HEK293 (cell line): ENCODE results near the gene SPINK13.

ENCODE experiments used
- CTCF ChIA-PET: fragments of 350-600 bp; formaldehyde crosslinking; extraction: SDS; loops from one replicate; lab custom pipeline; 2021; ENCODE audit warnings: antibody characterized with exemption; lab: Yijun Ruan, JAX
- POLR2A ChIA-PET: fragments of 300-600 bp; formaldehyde crosslinking; extraction: SDS; loops from one replicate; lab custom pipeline; 2020; ENCODE audit warnings: antibody characterized with exemption, inconsistent platforms; lab: Yijun Ruan, JAX
- H3K27ac ChIP-seq: fragments of 200-500 bp; sonication (Bioruptor generic); 2 replicates; pipeline ENCODE4 v1.5.1; 2014; ENCODE audit warnings: low read depth, low read length, control low read depth, inconsistent platforms; ENCODE audit errors: extremely low read depth
- H3K36me3 ChIP-seq, 2 experiments: fragments of 200-500 bp in 1 of 2; sonication (Bioruptor generic) in 1 of 2; 1 replicate in 1 of 2; 2 replicates in 1 of 2; pipeline ENCODE4 v1.5.1; 2014 to 2017; ENCODE audit warnings: inconsistent platforms in 2 of 2, low read length in 2 of 2; ENCODE audit not compliant: control insufficient read depth in 2 of 2, insufficient read depth in 1 of 2
- H3K4me1 ChIP-seq: fragments of 200-500 bp; sonication (Bioruptor generic); 2 replicates; pipeline ENCODE4 v1.5.1; 2014; ENCODE audit warnings: mild to moderate bottlenecking, low read length, inconsistent platforms; ENCODE audit not compliant: control insufficient read depth, insufficient read depth
- H3K4me3 ChIP-seq: 2 replicates; pipeline ENCODE4 v1.5.1; 2011; ENCODE audit warnings: low read depth, mild to moderate bottlenecking, control low read depth, low read length, moderate library complexity
- H3K9me3 ChIP-seq: fragments of 200-500 bp; sonication (Bioruptor generic); 2 replicates; pipeline ENCODE4 v1.5.1; 2014; ENCODE audit warnings: low read depth, low read length, inconsistent platforms; ENCODE audit not compliant: control insufficient read depth, insufficient read depth
- BCL11A ChIP-seq: fragments of 450-650 bp; formaldehyde crosslinking; IDR thresholded peaks from 2 replicates; pipeline ENCODE4 v1.5.1; 2016; ENCODE audit warnings: low read depth, missing biosample characterization, missing genetic modification characterization
- BCL6B ChIP-seq: fragments of 450-650 bp; formaldehyde crosslinking; IDR thresholded peaks from 2 replicates; pipeline ENCODE4 v1.5.1; 2017; ENCODE audit warnings: missing biosample characterization, missing genetic modification characterization
- FEZF1 ChIP-seq: fragments of 450-650 bp; formaldehyde crosslinking; IDR thresholded peaks from 2 replicates; pipeline ENCODE4 v1.5.1; 2016; ENCODE audit warnings: missing biosample characterization, missing genetic modification characterization
- GFI1B ChIP-seq: fragments of 450-650 bp; formaldehyde crosslinking; IDR thresholded peaks from 2 replicates; pipeline ENCODE4 v1.5.1; 2016; ENCODE audit warnings: missing biosample characterization, missing genetic modification characterization
- GLI4 ChIP-seq: fragments of 450-650 bp; formaldehyde crosslinking; IDR thresholded peaks from 2 replicates; pipeline ENCODE4 v1.5.1; 2016; ENCODE audit warnings: missing biosample characterization, missing genetic modification characterization
- HOXC10 ChIP-seq: sonication (generic); formaldehyde crosslinking; IDR thresholded peaks from 2 replicates; pipeline ENCODE4 v1.8.1; 2023; ENCODE audit warnings: mild to moderate bottlenecking, missing genetic modification reagents
- SP2 ChIP-seq: fragments of 450-650 bp; formaldehyde crosslinking; IDR thresholded peaks from 2 replicates; pipeline ENCODE4 v1.5.1; 2016; ENCODE audit warnings: missing biosample characterization, missing genetic modification characterization
- TRIM28 ChIP-seq: IDR thresholded peaks from 2 replicates; pipeline ENCODE4 v1.6.1; 2011; ENCODE audit warnings: low read length, control low read depth, borderline replicate concordance
- ZBTB20 ChIP-seq: fragments of 450-650 bp; formaldehyde crosslinking; IDR thresholded peaks from 2 replicates; pipeline ENCODE4 v1.5.1; 2016; ENCODE audit warnings: missing biosample characterization, missing genetic modification characterization
- ZNF10 ChIP-seq: fragments of 450-650 bp; formaldehyde crosslinking; IDR thresholded peaks from 2 replicates; pipeline ENCODE4 v1.5.1; 2017; ENCODE audit warnings: missing biosample characterization, missing genetic modification characterization
- ZNF133 ChIP-seq: fragments of 450-650 bp; formaldehyde crosslinking; IDR thresholded peaks from 2 replicates; pipeline ENCODE4 v1.5.1; 2016; ENCODE audit warnings: missing biosample characterization, missing genetic modification characterization
- ZNF174 ChIP-seq: fragments of 450-650 bp; formaldehyde crosslinking; IDR thresholded peaks from 2 replicates; pipeline ENCODE4 v1.5.0; 2017; ENCODE audit warnings: missing biosample characterization, mild to moderate bottlenecking, missing genetic modification characterization
- ZNF324 ChIP-seq: fragments of 450-650 bp; formaldehyde crosslinking; IDR thresholded peaks from 2 replicates; pipeline ENCODE4 v1.5.1; 2016; ENCODE audit warnings: missing biosample characterization, missing genetic modification characterization
- ZNF341 ChIP-seq: fragments of 450-650 bp; formaldehyde crosslinking; IDR thresholded peaks from 2 replicates; pipeline ENCODE4; 2016; ENCODE audit warnings: low read depth, missing biosample characterization, missing genetic modification characterization
- ZNF350 ChIP-seq: fragments of 450-650 bp; formaldehyde crosslinking; IDR thresholded peaks from 2 replicates; pipeline ENCODE4 v1.5.0; 2017; ENCODE audit warnings: missing biosample characterization, mild to moderate bottlenecking, missing genetic modification characterization
- ZNF449 ChIP-seq: fragments of 450-650 bp; formaldehyde crosslinking; IDR thresholded peaks from 2 replicates; pipeline ENCODE4 v1.5.1; 2017; ENCODE audit warnings: missing biosample characterization, mild to moderate bottlenecking, missing genetic modification characterization, moderate library complexity
- ZNF664 ChIP-seq: fragments of 450-650 bp; formaldehyde crosslinking; IDR thresholded peaks from 2 replicates; pipeline ENCODE4 v1.5.1; 2016; ENCODE audit warnings: missing biosample characterization, missing genetic modification characterization
- ZNF677 ChIP-seq: fragments of 450-650 bp; IDR thresholded peaks from 2 replicates; pipeline ENCODE4 v1.5.0; 2018; ENCODE audit warnings: missing biosample characterization, mild to moderate bottlenecking, missing genetic modification characterization, moderate library complexity
- ZNF768 ChIP-seq: fragments of 450-650 bp; formaldehyde crosslinking; IDR thresholded peaks from 2 replicates; pipeline ENCODE4 v1.5.1; 2018; ENCODE audit warnings: missing biosample characterization, mild to moderate bottlenecking, missing genetic modification characterization
- ZNF777 ChIP-seq: fragments of 450-650 bp; formaldehyde crosslinking; IDR thresholded peaks from 2 replicates; pipeline ENCODE4 v1.5.1; 2017; ENCODE audit warnings: missing biosample characterization, missing genetic modification characterization, borderline replicate concordance
- TF ChIP-seq, protein P1 (sequence below): fragments of 450-650 bp; formaldehyde crosslinking; IDR thresholded peaks from 2 replicates; pipeline ENCODE4 v1.5.1; 2016; ENCODE audit warnings: missing biosample characterization, missing genetic modification characterization
- TF ChIP-seq, protein P2 (sequence below): fragments of 450-650 bp; formaldehyde crosslinking; IDR thresholded peaks from 2 replicates; pipeline ENCODE4 v1.5.0; 2017; ENCODE audit warnings: missing biosample characterization, missing genetic modification characterization, borderline replicate concordance
- TF ChIP-seq, protein P3 (sequence below): fragments of 450-650 bp; formaldehyde crosslinking; IDR thresholded peaks from 2 replicates; pipeline ENCODE4 v1.5.1; 2016; ENCODE audit warnings: missing biosample characterization, missing genetic modification characterization
- TF ChIP-seq, protein P4 (sequence below): fragments of 450-650 bp; formaldehyde crosslinking; conservative IDR thresholded peaks from 2 replicates; pipeline ENCODE4 v1.5.1; 2016; ENCODE audit warnings: low read depth, missing biosample characterization, missing genetic modification characterization

The SPINK13 gene

DNA sequence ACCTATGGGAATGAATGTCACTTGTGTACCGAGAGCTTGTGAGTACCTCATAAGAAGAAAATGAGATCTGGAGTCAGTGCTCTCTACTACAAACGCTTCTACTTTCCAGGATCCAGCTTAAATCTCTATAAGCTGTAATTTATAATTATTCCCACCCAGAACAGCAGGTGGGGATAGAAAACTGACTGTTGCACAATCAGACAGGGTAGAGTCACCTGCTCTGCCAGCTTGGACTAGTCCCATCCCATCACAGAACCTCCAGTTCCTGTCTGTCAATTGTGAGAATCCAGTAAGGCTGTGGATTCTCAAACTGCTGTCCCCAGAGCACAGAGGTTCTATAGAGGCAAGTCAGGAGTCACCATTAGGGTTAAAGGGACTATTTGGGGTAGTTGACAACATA lies 45.6 kb downstream of the SPINK13 start:
- ChIA-PET CTCF (interaction anchor here (0.6 to 5.1 kb wide), 5 partner anchors 17 to 417 kb away, joined by 3 to 24 read pairs (median 3); no protein-coding TSS in a partner anchor), POLR2A (no interaction called here)
- TF ChIP-seq SP2 (tag by site-specific recombination) (no peak), GLI4 (tag by site-specific recombination) (no peak), ZBTB20 (tag by site-specific recombination) (no peak), GFI1B (tag by site-specific recombination) (no peak), ZNF677 (tag by site-specific recombination) (no peak), BCL6B (tag by site-specific recombination) (no peak), ZNF350 (tag by site-specific recombination) (no peak), FEZF1 (tag by site-specific recombination) (no peak), ZNF10 (no peak), ZNF174 (tag by site-specific recombination) (no peak), ZNF341 (tag by site-specific recombination) (no peak), TRIM28 (no peak), ZNF777 (tag by site-specific recombination) (no peak)
- TF ChIP-seq, protein P1, sequence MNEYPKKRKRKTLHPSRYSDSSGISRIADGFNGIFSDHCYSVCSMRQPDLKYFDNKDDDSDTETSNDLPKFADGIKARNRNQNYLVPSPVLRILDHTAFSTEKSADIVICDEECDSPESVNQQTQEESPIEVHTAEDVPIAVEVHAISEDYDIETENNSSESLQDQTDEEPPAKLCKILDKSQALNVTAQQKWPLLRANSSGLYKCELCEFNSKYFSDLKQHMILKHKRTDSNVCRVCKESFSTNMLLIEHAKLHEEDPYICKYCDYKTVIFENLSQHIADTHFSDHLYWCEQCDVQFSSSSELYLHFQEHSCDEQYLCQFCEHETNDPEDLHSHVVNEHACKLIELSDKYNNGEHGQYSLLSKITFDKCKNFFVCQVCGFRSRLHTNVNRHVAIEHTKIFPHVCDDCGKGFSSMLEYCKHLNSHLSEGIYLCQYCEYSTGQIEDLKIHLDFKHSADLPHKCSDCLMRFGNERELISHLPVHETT (tag by site-specific recombination) = no peak
- TF ChIP-seq, protein P2, sequence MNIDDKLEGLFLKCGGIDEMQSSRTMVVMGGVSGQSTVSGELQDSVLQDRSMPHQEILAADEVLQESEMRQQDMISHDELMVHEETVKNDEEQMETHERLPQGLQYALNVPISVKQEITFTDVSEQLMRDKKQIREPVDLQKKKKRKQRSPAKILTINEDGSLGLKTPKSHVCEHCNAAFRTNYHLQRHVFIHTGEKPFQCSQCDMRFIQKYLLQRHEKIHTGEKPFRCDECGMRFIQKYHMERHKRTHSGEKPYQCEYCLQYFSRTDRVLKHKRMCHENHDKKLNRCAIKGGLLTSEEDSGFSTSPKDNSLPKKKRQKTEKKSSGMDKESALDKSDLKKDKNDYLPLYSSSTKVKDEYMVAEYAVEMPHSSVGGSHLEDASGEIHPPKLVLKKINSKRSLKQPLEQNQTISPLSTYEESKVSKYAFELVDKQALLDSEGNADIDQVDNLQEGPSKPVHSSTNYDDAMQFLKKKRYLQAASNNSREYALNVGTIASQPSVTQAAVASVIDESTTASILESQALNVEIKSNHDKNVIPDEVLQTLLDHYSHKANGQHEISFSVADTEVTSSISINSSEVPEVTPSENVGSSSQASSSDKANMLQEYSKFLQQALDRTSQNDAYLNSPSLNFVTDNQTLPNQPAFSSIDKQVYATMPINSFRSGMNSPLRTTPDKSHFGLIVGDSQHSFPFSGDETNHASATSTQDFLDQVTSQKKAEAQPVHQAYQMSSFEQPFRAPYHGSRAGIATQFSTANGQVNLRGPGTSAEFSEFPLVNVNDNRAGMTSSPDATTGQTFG = no peak
- no peaks in the 10 kb centered on the region for H3K36me3 ChIP-seq
- H3K4me3 ChIP-seq = no peak overlapping the region
- H3K9me3 ChIP-seq = no peaks in the 10 kb centered on the region
- no peak overlapping the region for H3K27ac ChIP-seq
- no peaks in the 10 kb centered on the region for H3K4me1 ChIP-seq

DNA sequence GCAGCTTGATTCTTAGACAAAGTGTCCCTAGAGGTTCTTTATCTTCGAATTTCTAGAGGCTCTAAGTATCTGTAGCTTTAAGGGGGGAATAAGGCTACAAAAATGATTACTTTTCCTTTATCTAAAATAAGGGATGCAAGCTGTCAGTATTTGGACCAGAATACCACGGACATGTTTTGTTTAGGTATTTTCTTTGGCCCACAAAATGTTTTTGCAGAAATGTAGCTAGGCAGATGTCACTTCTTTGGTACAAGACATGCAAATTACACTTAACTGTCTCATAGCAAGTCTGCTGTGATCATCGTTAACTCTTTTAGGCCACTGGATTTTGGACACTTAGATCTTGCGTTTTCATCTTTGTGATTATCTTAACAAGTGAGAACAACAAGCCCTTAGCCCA lies 46.1 kb downstream of the SPINK13 start:
- POLR2A ChIA-PET = no interaction called here
- TF ChIP-seq, protein P3, sequence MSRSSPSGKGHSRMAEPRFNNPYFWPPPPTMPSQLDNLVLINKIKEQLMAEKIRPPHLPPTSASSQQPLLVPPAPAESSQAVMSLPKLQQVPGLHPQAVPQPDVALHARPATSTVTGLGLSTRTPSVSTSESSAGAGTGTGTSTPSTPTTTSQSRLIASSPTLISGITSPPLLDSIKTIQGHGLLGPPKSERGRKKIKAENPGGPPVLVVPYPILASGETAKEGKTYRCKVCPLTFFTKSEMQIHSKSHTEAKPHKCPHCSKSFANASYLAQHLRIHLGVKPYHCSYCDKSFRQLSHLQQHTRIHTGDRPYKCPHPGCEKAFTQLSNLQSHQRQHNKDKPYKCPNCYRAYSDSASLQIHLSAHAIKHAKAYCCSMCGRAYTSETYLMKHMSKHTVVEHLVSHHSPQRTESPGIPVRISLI (tag by site-specific recombination) = no peak
- TF ChIP-seq ZNF768 (tag by site-specific recombination) (no peak), ZNF449 (tag by site-specific recombination) (no peak), BCL11A (tag by site-specific recombination) (no peak), ZNF324 (tag by site-specific recombination) (no peak), HOXC10 (CRISPR knock-in tag) (no peak), ZNF133 (tag by site-specific recombination) (no peak), GFI1B (tag by site-specific recombination) (no peak), ZNF664 (tag by site-specific recombination) (no peak)
- TF ChIP-seq, protein P4, sequence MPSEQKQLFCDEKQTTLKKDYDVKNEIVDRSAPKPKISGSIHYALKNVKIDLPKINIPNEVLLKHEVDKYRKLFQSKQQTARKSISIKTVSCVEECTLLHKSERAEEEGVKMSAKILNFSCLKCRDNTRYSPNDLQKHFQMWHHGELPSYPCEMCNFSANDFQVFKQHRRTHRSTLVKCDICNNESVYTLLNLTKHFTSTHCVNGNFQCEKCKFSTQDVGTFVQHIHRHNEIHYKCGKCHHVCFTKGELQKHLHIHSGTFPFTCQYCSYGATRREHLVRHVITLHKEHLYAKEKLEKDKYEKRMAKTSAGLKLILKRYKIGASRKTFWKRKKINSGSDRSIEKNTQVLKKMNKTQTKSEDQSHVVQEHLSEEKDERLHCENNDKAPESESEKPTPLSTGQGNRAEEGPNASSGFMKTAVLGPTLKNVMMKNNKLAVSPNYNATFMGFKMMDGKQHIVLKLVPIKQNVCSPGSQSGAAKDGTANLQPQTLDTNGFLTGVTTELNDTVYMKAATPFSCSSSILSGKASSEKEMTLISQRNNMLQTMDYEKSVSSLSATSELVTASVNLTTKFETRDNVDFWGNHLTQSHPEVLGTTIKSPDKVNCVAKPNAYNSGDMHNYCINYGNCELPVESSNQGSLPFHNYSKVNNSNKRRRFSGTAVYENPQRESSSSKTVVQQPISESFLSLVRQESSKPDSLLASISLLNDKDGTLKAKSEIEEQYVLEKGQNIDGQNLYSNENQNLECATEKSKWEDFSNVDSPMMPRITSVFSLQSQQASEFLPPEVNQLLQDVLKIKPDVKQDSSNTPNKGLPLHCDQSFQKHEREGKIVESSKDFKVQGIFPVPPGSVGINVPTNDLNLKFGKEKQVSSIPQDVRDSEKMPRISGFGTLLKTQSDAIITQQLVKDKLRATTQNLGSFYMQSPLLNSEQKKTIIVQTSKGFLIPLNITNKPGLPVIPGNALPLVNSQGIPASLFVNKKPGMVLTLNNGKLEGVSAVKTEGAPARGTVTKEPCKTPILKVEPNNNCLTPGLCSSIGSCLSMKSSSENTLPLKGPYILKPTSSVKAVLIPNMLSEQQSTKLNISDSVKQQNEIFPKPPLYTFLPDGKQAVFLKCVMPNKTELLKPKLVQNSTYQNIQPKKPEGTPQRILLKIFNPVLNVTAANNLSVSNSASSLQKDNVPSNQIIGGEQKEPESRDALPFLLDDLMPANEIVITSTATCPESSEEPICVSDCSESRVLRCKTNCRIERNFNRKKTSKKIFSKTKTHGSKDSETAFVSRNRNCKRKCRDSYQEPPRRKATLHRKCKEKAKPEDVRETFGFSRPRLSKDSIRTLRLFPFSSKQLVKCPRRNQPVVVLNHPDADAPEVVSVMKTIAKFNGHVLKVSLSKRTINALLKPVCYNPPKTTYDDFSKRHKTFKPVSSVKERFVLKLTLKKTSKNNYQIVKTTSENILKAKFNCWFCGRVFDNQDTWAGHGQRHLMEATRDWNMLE (tag by site-specific recombination) = no peak

More for the DNA sequence above, 46.1 kb downstream of the SPINK13 start:
- H3K36me3 ChIP-seq = no peaks in the 10 kb centered on the region
- no peaks in the 10 kb centered on the region for H3K9me3 ChIP-seq
- H3K4me3 ChIP-seq = no peak overlapping the region
- no peak overlapping the region for H3K27ac ChIP-seq
- no peaks in the 10 kb centered on the region for H3K4me1 ChIP-seq
- CTCF ChIA-PET = interaction anchor here (0.6 to 5.1 kb wide), 4 partner anchors 59 to 139 kb away, joined by 3 to 24 read pairs (median 3); no protein-coding TSS in a partner anchor
